ENCODE measurements around the gene PPP2R1A.

GRCh38 chr19:52274191-52274590 lies 84.3 kb downstream of the PPP2R1A start:
- TF ChIP-seq POLR2AphosphoS5 (IDR thresholded peaks at IDR 0.05; ENCODE audit: low read depth, low read length) (no peak), YY1 (IDR thresholded peaks at IDR 0.05; ENCODE audit: extremely low read depth, insufficient replicate concordance, low read depth, low read length) (no peak), EZH2phosphoT487 (IDR thresholded peaks at IDR 0.05; ENCODE audit: borderline replicate concordance) (no peak)
